Ascending aorta (tissue), 2 donors: Measurements from ENCODE around the gene BOLA3. TPM values are rescaled to one million over a fixed set of nuclear protein-coding genes. Genes with fewer than 3 reads are reported as not detected.
"Not testable (repeated sequence)": the region's sequence is repeated elsewhere in the genome, so short reads cannot be mapped to it uniquely, and the experiment has no call there.

ENCODE experiments used
- DNase-seq, 2 donors: peaks; one replicate each; pipeline ENCODE4 v3.0.0-alpha.2; 2019; ENCODE audit warnings: low spot score in 2 of 2
- H3K27ac ChIP-seq, 2 donors: fragments of 200-600 bp; sonication (generic); one replicate each; pipeline ENCODE4 v1.5.1; 2016 to 2017; ENCODE audit warnings: mild to moderate bottlenecking in 1 of 2
- H3K27me3 ChIP-seq: fragments of 200-600 bp; sonication (generic); one replicate; pipeline ENCODE4 v1.5.1; 2017
- H3K36me3 ChIP-seq, 2 donors: fragments of 200-600 bp; sonication (generic); one replicate each; pipeline ENCODE4 v1.5.1; 2016
- H3K4me1 ChIP-seq, 2 donors: fragments of 200-600 bp; sonication (generic); one replicate each; pipeline ENCODE4 v1.5.1; 2016 to 2017; ENCODE audit warnings: mild to moderate bottlenecking in 1 of 2
- H3K4me3 ChIP-seq, 2 donors: fragments of 200-600 bp; sonication (generic); one replicate each; pipeline ENCODE4 v1.5.1; 2016 to 2017; ENCODE audit warnings: mild to moderate bottlenecking in 1 of 2
- H3K9me3 ChIP-seq, 2 donors: fragments of 200-600 bp; sonication (generic); one replicate each; pipeline ENCODE4 v1.5.1; 2016
- intact Hi-C: fragments of 100-400 bp; cut with DNase I; formaldehyde crosslinking; loops from one replicate; pipeline ENCODE4 v1.15.1; 2023
- total RNA-seq: library from RNA; depleted of rRNA; stranded (reverse); fragments of >200 nt; gene quantifications from one replicate; pipeline ENCODE4 v1.1.0, GENCODE V29; 2016
- TF ChIP-seq, protein P1 (sequence below), 3 experiments: fragments of 200-600 bp in 2 of 3; fragments of 450-650 bp in 1 of 3; sonication (generic) in 2 of 3; IDR thresholded peaks; one replicate each; pipeline ENCODE4 v1.5.1; 2016 to 2019; ENCODE audit warnings: antibody characterized with exemption in 3 of 3, mild to moderate bottlenecking in 1 of 3, moderate library complexity in 1 of 3

BOLA3 gene
- total RNA-seq, 1 donor from 2014 or later: 47.3 TPM

DNA sequence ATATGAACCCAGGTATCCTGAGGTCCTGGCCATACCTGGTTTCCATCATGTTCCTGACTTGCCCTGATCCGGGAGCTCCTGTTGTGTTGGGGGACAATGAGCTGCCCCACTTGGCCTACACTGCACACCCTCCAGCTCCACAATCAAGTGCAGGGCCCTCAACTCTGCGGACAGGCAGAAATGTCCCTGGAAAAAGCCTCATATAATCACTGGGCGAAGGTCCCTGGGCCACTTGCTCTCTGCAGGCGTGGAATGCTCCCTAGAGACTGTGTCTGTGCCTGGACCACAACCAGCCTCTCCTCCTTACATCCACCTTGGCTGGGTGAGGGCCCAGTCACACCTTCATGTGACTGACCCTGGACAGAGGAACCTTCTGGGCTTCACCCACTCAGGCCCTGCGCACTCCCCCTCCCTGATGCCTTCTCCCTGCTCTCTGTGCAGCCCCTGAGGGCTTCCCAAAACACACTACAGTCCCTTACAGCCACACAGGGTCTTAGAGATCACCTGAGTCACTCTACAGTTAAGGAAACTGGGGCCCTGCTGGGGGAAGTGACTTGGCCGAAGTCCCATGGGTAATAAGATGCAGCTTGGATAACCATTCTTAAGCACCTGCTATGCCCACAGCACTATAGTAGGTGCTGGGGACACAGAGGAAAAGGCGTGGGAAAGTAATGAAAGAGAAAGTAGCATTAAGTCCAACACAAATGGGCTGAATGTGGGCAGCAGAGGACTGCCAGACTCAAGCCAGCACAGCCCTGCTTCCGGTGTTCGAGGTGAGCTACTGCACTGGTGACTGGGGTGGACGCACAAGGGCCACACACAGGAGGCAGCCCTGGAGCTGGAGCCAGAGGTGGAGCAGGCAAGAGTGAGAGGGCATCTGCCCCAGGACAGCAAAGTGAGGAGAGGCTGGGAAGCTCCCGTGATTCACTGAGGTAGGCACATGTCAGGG, 9.8 kb downstream of the BOLA3 start:
- TF ChIP-seq, protein P1, sequence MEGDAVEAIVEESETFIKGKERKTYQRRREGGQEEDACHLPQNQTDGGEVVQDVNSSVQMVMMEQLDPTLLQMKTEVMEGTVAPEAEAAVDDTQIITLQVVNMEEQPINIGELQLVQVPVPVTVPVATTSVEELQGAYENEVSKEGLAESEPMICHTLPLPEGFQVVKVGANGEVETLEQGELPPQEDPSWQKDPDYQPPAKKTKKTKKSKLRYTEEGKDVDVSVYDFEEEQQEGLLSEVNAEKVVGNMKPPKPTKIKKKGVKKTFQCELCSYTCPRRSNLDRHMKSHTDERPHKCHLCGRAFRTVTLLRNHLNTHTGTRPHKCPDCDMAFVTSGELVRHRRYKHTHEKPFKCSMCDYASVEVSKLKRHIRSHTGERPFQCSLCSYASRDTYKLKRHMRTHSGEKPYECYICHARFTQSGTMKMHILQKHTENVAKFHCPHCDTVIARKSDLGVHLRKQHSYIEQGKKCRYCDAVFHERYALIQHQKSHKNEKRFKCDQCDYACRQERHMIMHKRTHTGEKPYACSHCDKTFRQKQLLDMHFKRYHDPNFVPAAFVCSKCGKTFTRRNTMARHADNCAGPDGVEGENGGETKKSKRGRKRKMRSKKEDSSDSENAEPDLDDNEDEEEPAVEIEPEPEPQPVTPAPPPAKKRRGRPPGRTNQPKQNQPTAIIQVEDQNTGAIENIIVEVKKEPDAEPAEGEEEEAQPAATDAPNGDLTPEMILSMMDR (IDR thresholded peaks at IDR 0.05): no peak
- Histone ChIP-seq H3K36me3 (peaks cover 2 to 16% of the 10 kb centered on the region in 2 donors), H3K4me1 (no peaks in the 10 kb centered on the region), H3K9me3 (peaks cover 0 to 4% of the 10 kb centered on the region in 2 donors), H3K27me3 (no peaks in the 10 kb centered on the region), H3K4me3 (no peak overlapping the region), H3K27ac (no peak overlapping the region)
- intact Hi-C loops: no loop called here
- DNase-seq: no peak

DNA sequence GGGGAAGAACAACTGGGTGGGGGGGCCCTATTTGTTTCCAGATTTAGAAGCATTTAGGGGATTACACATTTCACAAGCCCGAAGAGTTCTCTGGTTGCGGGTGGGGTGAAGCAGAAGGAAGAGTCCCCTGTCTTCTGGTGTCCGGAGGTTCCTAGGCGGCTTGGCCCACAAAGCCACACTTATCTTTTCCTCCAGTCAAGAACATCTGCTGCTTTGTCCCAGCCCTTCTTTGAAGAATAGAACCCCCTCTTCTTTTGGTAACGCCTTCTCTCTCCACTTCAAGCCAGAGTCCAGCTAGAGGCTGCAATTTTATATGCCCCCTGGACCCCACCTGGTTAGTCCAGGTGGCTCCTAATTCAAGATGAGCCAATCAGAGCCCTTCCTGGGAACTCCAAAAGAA, 15.8 kb downstream of the BOLA3 start:
- no peak overlapping the region for H3K4me3 ChIP-seq
- H3K27ac ChIP-seq: no peak overlapping the region
- DNase-seq: no peak
- intact Hi-C loops: no loop called here
- H3K36me3 ChIP-seq: peaks cover 0 to 16% of the 10 kb centered on the region in 2 donors
- no peaks in the 10 kb centered on the region for H3K4me1 ChIP-seq
- TF ChIP-seq, protein P1 (IDR thresholded peaks at IDR 0.05): no peak
- H3K9me3 ChIP-seq: peaks cover 0 to 4% of the 10 kb centered on the region in 2 donors
- H3K27me3 ChIP-seq: no peaks in the 10 kb centered on the region

DNA sequence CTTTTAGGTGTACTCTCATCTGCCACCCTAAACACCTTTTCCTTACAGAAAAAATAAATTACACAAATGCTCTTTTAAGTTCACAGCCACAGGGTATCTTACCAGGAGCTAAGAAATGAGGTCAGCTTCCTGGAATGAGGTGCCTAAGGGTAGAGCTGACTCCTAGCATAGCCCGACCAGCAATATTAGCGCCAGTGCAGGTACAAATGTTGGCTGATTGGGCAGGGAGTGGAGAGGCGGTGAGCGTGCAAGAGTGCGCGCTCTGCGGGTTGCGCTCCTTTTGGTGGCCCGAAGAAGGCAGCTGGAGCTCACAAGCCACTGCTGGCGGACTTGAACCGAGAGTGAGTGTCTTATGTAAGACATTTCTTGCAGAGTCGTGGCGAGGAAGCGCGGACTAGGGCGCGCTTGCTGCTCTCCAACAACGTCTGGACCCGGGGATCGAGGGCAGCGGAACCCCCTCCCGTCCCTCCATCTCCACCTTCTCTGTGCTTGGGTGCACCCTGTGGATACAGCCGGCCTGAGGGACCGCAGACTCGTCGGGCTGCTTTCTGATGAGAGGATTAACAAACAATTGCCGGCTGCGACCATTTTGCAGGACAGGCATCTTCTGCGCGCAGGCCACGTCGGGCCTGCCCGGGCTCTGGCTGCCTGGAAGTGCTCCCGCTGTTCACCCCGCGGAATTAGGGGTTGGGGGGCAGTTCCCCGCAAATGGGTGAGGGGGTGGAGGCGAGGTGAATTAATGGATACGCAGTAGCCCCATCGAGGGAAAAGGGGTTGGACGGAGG, 17.3 kb downstream of the BOLA3 start:
- TF ChIP-seq, protein P1 (IDR thresholded peaks at IDR 0.05): no peak
- Histone ChIP-seq H3K27me3 (no peaks in the 10 kb centered on the region), H3K27ac (no peak overlapping the region), H3K4me1 (no peaks in the 10 kb centered on the region), H3K36me3 (peaks cover 0 to 16% of the 10 kb centered on the region in 2 donors), H3K9me3 (peaks cover 0 to 4% of the 10 kb centered on the region in 2 donors), H3K4me3 (no peak overlapping the region)
- no peak for DNase-seq
- intact Hi-C loops: no loop called here

DNA sequence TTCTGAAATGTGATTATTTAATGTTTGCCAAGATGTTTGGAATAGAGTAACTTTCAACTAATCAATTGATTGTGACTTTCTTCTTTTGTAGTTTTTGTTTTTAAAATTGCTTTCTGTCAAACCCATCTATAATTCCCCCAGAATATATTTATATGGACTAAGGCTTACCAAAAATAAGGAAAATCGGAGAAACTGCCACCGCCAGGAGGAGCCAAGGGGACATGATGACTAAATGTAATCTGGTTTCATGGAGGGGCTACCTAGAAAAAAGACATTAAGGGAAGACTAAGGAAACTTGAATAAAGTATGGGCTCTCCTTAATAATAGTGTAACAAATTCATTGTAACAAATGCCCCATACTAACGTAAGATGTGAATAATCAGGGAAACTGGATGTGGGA, 19.5 kb downstream of the BOLA3 start:
- TF ChIP-seq, protein P1 (IDR thresholded peaks at IDR 0.05): no peak
- no peak overlapping the region for H3K4me3 ChIP-seq
- peaks cover 0 to 1% of the 10 kb centered on the region in 2 donors for H3K9me3 ChIP-seq
- peaks cover 0 to 1% of the 10 kb centered on the region in 2 donors for H3K36me3 ChIP-seq
- intact Hi-C loops: no loop called here
- H3K27ac ChIP-seq: no peak overlapping the region
- no peak for DNase-seq
- no peaks in the 10 kb centered on the region for H3K4me1 ChIP-seq
- no peaks in the 10 kb centered on the region for H3K27me3 ChIP-seq

DNA sequence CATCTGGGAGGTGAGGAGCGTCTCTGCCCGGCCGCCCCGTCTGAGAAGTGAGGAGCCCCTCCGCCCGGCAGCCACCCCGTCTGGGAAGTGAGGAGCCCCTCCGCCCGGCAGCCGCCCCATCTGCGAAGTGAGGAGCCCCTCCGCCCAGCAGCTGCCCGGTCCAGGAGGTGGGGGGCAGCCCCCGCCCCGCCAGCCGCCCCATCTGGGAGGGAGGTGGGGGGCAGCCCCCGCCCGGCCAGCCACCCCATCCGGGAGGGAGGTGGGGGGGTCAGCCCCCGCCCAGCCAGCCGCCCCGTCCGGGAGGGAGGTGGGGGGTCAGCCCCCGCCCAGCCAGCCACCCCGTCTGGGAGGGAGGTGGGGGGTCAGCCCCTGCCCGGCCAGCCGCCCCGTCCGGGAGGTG, 23.8 kb downstream of the BOLA3 start:
- not testable (repeated sequence) for H3K36me3 ChIP-seq, H3K4me1 ChIP-seq, DNase-seq, H3K9me3 ChIP-seq, H3K27ac ChIP-seq, H3K27me3 ChIP-seq, H3K4me3 ChIP-seq
- intact Hi-C loops: loop anchor here (5.0 kb wide), 3 partner anchors 122 to 297 kb away; partner anchors contain the start of genes DGUOK and STAMBP

DNA sequence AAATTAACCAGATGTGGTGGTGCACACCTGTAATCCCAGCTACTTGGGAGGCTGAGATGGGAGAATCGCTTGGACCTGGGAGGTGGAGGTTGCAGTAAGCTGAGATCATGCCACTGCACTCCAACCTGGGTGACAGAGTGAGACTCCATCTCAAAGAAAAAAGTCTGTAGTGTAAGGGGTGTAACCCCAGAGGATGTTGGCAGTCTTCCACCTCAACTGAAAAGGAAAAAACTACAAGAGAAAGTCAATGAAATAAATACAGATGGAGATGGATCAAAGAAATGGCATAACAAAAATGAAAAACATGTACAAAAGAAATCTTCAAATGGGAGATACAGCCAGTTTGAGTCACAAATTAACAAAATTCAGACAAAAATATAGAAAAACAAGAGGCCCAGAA, 25.9 kb downstream of the BOLA3 start:
- H3K4me3 ChIP-seq, H3K27ac ChIP-seq, H3K27me3 ChIP-seq, H3K4me1 ChIP-seq, H3K36me3 ChIP-seq, DNase-seq, H3K9me3 ChIP-seq: not testable (repeated sequence)
- intact Hi-C loops: loop anchor here (5.0 kb wide), 3 partner anchors 120 to 295 kb away; partner anchors contain the start of genes DGUOK and STAMBP
